ENCODE data around the gene NR2C1.
"Not testable (repeated sequence)": the region's sequence is repeated elsewhere in the genome, so short reads cannot be mapped to it uniquely, and the experiment has no call there.

The NR2C1 gene

DNA sequence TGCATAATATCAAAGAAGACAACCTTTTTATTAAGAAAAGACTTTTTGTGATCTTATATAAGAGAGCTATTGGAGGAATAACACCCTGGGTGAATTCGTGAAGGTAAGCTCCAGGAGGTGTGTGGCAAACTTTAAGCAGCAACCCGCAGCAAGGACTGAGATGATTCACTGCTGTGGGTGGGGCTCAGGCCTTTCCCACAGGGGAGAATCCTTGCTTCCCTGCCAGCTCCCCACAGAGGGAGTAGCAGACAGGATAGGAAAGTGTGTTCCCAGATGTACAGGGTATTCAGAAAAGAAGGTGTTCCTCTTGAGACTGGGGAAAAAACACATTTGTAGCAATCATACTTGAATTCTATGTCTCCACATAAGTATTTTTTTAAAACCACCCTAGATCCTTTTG is 79.1 kb downstream of the NR2C1 start:
- TF ChIP-seq, protein P1, sequence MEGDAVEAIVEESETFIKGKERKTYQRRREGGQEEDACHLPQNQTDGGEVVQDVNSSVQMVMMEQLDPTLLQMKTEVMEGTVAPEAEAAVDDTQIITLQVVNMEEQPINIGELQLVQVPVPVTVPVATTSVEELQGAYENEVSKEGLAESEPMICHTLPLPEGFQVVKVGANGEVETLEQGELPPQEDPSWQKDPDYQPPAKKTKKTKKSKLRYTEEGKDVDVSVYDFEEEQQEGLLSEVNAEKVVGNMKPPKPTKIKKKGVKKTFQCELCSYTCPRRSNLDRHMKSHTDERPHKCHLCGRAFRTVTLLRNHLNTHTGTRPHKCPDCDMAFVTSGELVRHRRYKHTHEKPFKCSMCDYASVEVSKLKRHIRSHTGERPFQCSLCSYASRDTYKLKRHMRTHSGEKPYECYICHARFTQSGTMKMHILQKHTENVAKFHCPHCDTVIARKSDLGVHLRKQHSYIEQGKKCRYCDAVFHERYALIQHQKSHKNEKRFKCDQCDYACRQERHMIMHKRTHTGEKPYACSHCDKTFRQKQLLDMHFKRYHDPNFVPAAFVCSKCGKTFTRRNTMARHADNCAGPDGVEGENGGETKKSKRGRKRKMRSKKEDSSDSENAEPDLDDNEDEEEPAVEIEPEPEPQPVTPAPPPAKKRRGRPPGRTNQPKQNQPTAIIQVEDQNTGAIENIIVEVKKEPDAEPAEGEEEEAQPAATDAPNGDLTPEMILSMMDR (IDR thresholded peaks at IDR 0.05; ENCODE audit: insufficient read depth, low read length, missing control alignments) = no peak
- no peak for DNase-seq (ENCODE audit: low read depth, low spot score)
- ChIA-PET POLR2A (no interaction called here), CTCF (interaction anchor here (1.1 to 1.5 kb wide), 2 partner anchors 10 to 342 kb away, joined by 3 read pairs; partner anchors contain the start of gene NDUFA12)
- H3K4me3 ChIP-seq (ENCODE audit: low read depth, low read length) = no peak overlapping the region

DNA sequence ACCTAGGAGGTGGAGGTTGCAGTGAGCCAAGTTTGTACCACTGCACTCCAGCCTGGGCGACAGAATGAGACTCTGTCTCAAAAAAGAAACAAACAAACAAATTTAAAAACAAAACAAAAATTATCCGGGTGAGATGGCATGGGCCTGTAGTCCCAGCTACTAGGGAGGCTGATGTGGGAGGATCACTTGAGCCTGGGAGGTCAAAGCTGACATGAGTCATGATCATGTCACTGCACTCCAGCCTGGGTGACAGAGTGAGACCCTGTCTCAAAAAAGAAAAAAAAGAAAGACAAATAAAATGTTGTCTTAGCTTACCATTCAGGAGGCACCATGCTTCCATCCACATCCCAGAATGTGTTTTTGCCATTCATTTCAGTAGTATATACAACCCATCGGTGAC is 79.6 kb downstream of the NR2C1 start:
- CTCF ChIA-PET = interaction anchor here (1.1 to 1.5 kb wide), 2 partner anchors 10 to 342 kb away, joined by 3 read pairs; partner anchors contain the start of gene NDUFA12

DNA sequence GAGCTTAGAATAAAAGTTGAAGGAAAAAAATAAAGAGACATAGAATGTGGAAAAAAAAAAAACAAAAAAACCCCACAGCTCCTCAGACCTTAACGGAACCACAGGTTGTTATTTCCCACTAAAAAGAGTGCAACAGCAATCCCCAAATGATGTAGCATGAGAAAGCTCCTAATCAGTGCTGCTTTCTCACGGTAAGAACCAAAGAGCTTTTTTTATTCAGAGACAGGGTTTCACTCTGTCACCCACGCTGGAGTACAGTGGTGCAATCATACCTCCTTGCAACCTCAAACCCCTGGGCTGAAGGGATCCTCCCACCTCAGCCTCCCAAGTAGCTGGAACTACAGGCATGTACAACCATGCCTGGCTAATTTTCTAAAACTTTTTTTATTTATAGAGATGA is 83.2 kb downstream of the NR2C1 start:
- no peak overlapping the region for H3K4me3 ChIP-seq (ENCODE audit: low read depth, low read length)
- POLR2A ChIA-PET = no interaction called here
- CTCF ChIA-PET = interaction anchor here (0.8 to 1.4 kb wide), 3 partner anchors 12 to 127 kb away, joined by 3 to 6 read pairs (median 5); partner anchors contain the start of gene NR2C1
- TF ChIP-seq, protein P1 (IDR thresholded peaks at IDR 0.05; ENCODE audit: insufficient read depth, low read length, missing control alignments) = no peak
- no peak for DNase-seq (ENCODE audit: low read depth, low spot score)

More for the DNA sequence above, 79.6 kb downstream of the NR2C1 start:
- H3K4me3 ChIP-seq (ENCODE audit: low read depth, low read length); POLR2A ChIA-PET; DNase-seq (ENCODE audit: low read depth, low spot score): not testable (repeated sequence)

DNA sequence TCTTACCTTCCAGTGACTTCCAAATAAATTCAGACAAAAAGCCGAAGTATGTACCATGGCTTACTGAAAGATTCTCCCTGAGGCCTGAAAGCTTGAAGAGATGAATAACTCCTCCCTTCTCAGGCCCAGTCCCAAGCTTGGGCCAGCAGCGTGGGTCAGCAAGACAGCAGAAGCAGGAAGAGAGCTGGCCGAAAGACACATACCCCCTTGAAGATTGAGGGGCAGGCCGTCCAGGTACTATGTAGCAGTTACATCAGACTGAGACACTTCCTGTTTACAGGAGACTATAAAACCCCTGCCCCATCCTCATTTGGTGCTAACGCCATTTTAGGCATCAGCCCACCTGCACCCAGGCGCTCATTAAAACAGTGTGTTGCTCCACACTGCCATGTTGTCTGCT is 84.9 kb downstream of the NR2C1 start:
- no peak overlapping the region for H3K4me3 ChIP-seq (ENCODE audit: low read depth, low read length)
- ChIA-PET CTCF (no interaction called here), POLR2A (no interaction called here)
- DNase-seq (ENCODE audit: low read depth, low spot score) = no peak
- TF ChIP-seq, protein P1 (IDR thresholded peaks at IDR 0.05; ENCODE audit: insufficient read depth, low read length, missing control alignments) = no peak

DNA sequence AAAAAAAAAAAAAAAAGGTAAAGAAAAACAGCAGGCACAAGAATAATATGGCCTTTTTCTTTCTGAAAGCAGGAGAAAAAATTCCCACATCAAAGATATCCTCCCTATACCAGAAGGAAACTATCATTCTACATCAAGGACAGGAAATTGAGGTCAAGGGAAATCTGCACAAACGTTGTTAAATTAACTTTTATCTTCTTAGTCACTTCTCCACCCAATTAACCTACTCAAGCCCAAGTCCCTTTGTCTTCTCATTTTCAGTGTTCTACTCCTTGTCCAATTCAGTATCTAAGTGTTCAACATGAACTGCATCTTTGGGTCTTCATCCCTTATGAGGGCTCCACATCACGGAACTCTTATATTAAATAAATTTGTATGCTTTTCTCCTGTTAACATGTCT is 85.6 kb downstream of the NR2C1 start:
- TF ChIP-seq, protein P1 (IDR thresholded peaks at IDR 0.05; ENCODE audit: insufficient read depth, low read length, missing control alignments) = no peak
- CTCF ChIA-PET = no interaction called here
- no peak for DNase-seq (ENCODE audit: low read depth, low spot score)
- no peak overlapping the region for H3K4me3 ChIP-seq (ENCODE audit: low read depth, low read length)
- POLR2A ChIA-PET = no interaction called here

DNA sequence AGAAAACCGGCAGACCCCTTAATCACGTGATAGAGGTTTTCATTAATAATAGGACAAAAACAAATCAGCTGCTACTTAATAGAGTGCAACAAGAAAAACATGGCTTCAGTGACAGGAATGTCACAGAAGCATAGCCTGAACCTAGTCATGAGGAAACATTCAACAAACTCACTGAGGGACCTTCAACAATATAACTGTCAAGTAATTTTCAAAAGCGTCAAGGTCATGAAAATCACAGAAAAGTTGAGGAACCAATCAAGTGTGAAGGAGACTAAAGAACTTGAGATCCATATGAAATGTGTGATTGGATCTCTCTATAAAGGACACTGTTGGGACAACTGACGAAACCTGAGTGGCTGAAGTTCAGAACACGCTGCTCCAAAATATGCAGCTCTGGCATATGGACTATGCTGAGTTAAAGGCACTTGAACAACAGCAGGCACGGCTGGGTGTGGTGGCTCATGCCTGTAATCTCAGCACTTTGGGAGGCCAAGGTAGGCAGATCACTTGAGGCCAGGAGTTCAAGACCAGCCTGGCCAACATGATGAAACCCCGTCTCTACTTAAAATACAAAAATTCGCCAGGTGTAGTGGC is 86.2 kb downstream of the NR2C1 start:
- no peak overlapping the region for H3K4me3 ChIP-seq (ENCODE audit: low read depth, low read length)
- no peak for DNase-seq (ENCODE audit: low read depth, low spot score)
- POLR2A ChIA-PET = no interaction called here
- TF ChIP-seq, protein P1 (IDR thresholded peaks at IDR 0.05; ENCODE audit: insufficient read depth, low read length, missing control alignments) = no peak
- CTCF ChIA-PET = no interaction called here

DNA sequence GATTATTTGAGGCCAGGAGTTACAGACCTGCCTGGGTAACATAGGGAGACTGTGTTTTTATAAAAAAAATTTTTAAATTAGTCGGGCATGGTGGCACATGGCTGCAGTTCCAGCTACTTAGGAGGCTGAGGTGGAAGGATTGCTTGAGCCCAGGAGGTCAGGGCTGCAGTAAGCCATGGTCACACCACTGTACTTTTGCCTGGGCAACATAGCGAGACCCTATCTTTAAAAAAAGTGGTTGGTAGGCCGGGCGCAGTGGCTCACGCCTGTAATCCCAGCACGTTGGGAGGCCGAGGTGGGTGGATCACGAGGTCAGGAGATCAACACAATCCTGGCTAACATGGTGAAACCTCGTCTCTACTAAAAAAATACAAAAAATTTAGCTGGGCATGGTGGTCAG is 88.3 kb downstream of the NR2C1 start:
- H3K4me3 ChIP-seq (ENCODE audit: low read depth, low read length); POLR2A ChIA-PET; DNase-seq (ENCODE audit: low read depth, low spot score); CTCF ChIA-PET: not testable (repeated sequence)

Data from AG04449 (cell line).